Osteoblast (primary cell): ENCODE results near the gene EFCAB8. TPM values are rescaled to one million over a fixed set of nuclear protein-coding genes. Genes with fewer than 3 reads are reported as not detected.

Experiments used
- DNase-seq: peaks from one replicate; pipeline ENCODE4 v3.0.0; 2011; ENCODE audit warnings: low spot score, mixed read lengths; ENCODE audit not compliant: insufficient read length; ENCODE audit errors: missing footprints
- H2AFZ ChIP-seq: 2 replicates; pipeline ENCODE4 v1.6.0; 2011; ENCODE audit warnings: mild to moderate bottlenecking, low read length
- H3K27ac ChIP-seq: 2 replicates; pipeline ENCODE4 v1.5.1; 2011; ENCODE audit warnings: mild to moderate bottlenecking, low read depth, low read length, moderate library complexity
- H3K27me3 ChIP-seq: 2 replicates; pipeline ENCODE4 v1.6.0; 2012; ENCODE audit warnings: mild to moderate bottlenecking, control low read depth, inconsistent platforms, low read length, moderate library complexity; ENCODE audit not compliant: insufficient read depth
- H3K36me3 ChIP-seq: 2 replicates; pipeline ENCODE4 v1.5.1; 2011; ENCODE audit warnings: mild to moderate bottlenecking, low read length, control low read depth, moderate library complexity; ENCODE audit not compliant: insufficient read depth
- H3K4me1 ChIP-seq: 2 replicates; pipeline ENCODE4 v1.5.1; 2011; ENCODE audit warnings: mild to moderate bottlenecking, low read length, control low read depth, moderate library complexity; ENCODE audit not compliant: insufficient read depth
- H3K4me2 ChIP-seq: 2 replicates; pipeline ENCODE4 v1.6.0; 2011; ENCODE audit warnings: mild to moderate bottlenecking, low read length; ENCODE audit not compliant: insufficient read depth
- H3K4me3 ChIP-seq: fragments of 200-600 bp; sonication (generic); 3 replicates; pipeline ENCODE4 v1.5.1; 2012; ENCODE audit warnings: mild to moderate bottlenecking, low read length, inconsistent platforms; ENCODE audit not compliant: insufficient read depth
- H3K79me2 ChIP-seq: 2 replicates; pipeline ENCODE4 v1.6.0; 2012; ENCODE audit warnings: mild to moderate bottlenecking, low read length, control low read depth, inconsistent platforms; ENCODE audit not compliant: insufficient read depth
- H3K9me3 ChIP-seq: 2 replicates; pipeline ENCODE4 v1.5.1; 2011; ENCODE audit warnings: low read depth, low read length, control low read depth
- H4K20me1 ChIP-seq: 2 replicates; pipeline ENCODE4 v1.6.0; 2012; ENCODE audit warnings: mild to moderate bottlenecking, low read length, control low read depth; ENCODE audit not compliant: insufficient read depth
- total RNA-seq: library from RNA; depleted of rRNA; stranded (reverse); fragments of >200 nt; gene quantifications from 2 replicates; pipeline ENCODE4 v1.2.3, GENCODE V29; 2012
- TF ChIP-seq, protein P1 (sequence below): IDR thresholded peaks from 2 replicates; pipeline ENCODE4 v1.5.1; 2011; ENCODE audit warnings: mild to moderate bottlenecking, low read depth, low read length, moderate library complexity; ENCODE audit errors: extremely low read depth

EFCAB8 gene
- total RNA-seq, 1 donor: 1.4 TPM

DNA sequence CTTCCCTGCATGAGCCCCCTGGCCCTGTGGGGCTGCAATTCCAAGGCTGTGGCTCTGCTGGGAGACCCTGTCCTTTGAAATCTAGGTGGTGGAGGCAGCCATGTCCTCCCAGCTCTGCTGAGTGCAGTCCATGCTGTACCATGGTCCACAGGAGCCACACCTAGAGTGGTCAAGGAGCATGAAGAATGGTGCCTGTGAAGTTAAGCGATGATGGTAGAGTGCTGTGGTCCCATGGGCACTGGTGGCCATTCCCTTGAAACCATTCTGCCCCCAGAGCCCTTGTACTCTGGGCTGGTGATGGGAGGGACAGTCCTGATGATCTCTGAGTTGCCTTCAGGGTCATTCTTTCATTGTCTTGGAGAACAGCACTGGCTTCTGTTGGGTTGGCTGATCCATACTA is 55.3 kb downstream of the EFCAB8 start:
- Histone ChIP-seq H3K9me3 (no peaks in the 10 kb centered on the region), H3K36me3 (no peaks in the 10 kb centered on the region), H3K27me3 (no peaks in the 10 kb centered on the region), H3K4me2 (no peak overlapping the region), H4K20me1 (no peaks in the 10 kb centered on the region), H3K79me2 (no peaks in the 10 kb centered on the region), H3K4me3 (no peak overlapping the region), H3K27ac (no peak overlapping the region), H2AFZ (no peak overlapping the region), H3K4me1 (no peaks in the 10 kb centered on the region)
- DNase-seq: no peak
- TF ChIP-seq, protein P1, sequence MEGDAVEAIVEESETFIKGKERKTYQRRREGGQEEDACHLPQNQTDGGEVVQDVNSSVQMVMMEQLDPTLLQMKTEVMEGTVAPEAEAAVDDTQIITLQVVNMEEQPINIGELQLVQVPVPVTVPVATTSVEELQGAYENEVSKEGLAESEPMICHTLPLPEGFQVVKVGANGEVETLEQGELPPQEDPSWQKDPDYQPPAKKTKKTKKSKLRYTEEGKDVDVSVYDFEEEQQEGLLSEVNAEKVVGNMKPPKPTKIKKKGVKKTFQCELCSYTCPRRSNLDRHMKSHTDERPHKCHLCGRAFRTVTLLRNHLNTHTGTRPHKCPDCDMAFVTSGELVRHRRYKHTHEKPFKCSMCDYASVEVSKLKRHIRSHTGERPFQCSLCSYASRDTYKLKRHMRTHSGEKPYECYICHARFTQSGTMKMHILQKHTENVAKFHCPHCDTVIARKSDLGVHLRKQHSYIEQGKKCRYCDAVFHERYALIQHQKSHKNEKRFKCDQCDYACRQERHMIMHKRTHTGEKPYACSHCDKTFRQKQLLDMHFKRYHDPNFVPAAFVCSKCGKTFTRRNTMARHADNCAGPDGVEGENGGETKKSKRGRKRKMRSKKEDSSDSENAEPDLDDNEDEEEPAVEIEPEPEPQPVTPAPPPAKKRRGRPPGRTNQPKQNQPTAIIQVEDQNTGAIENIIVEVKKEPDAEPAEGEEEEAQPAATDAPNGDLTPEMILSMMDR: no peak

DNA sequence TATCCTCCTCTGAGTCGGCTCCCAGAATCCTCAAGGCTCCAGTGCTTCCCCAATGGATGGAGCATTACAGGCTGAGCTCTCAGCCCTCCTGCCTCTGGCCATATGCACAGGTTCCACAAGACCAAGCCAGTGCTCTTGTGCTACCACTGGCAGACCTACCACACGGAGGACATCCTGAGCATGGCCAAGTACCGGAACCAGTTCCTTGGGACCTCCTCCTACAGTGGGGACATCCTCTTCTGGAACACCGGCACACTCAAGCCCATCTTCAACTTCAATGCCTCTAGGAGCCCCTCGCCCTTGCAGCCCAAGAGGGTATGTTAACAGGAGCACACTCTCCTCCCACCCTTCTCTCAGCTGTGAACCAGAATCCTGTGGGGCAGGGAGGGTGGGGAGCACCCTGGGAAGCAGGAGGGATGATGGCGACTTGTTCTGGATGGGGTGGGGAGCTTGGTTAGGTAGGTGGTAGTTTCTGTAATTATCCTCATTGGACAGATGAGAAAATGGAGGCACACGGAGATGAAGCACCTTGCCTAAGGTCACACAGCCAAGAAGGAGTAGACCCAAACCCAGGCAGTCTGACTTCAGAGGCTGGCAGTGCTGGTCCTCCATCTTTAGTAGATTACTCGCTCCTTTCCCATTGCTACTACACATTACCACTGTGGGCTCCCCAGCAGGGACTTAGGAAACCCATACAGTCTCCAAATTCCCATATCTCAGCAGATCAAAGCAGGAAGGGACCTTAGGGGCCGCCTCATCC is 58.6 kb downstream of the EFCAB8 start:
- Histone ChIP-seq H3K9me3 (no peaks in the 10 kb centered on the region), H3K79me2 (no peaks in the 10 kb centered on the region), H3K4me3 (no peak overlapping the region), H3K36me3 (no peaks in the 10 kb centered on the region), H2AFZ (no peak overlapping the region), H3K27me3 (no peaks in the 10 kb centered on the region), H3K4me1 (no peaks in the 10 kb centered on the region), H3K4me2 (no peak overlapping the region), H4K20me1 (no peaks in the 10 kb centered on the region), H3K27ac (no peak overlapping the region)
- TF ChIP-seq, protein P1: no peak
- DNase-seq: peak; percentile 25

DNA sequence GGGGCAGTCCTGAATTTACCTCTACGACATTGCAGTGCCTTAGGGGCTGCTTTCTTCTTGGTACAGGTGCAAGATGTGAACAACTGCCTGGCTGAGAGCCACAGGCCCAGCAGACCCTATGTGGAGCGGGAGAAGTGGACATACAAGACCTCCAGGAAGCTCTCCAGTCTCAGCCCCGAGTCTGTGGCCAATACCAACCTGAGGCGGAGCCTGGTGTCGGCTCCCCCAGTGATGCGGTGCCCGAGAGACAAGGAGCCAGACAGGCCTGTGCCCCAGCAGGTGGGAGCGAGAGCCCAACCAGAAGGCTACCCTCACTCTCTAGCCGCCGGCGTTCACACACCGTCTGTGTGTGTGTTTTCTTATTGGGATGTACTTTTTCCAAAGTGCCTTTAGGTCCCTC is 59.6 kb downstream of the EFCAB8 start:
- DNase-seq: peak; percentile 35
- no peaks in the 10 kb centered on the region for H3K36me3 ChIP-seq
- H3K9me3 ChIP-seq: no peaks in the 10 kb centered on the region
- no peak overlapping the region for H3K4me2 ChIP-seq
- no peaks in the 10 kb centered on the region for H3K27me3 ChIP-seq
- no peak overlapping the region for H2AFZ ChIP-seq
- no peaks in the 10 kb centered on the region for H3K79me2 ChIP-seq
- H3K4me1 ChIP-seq: no peaks in the 10 kb centered on the region
- no peak overlapping the region for H3K27ac ChIP-seq
- no peaks in the 10 kb centered on the region for H4K20me1 ChIP-seq
- TF ChIP-seq, protein P1: no peak
- H3K4me3 ChIP-seq: no peak overlapping the region

DNA sequence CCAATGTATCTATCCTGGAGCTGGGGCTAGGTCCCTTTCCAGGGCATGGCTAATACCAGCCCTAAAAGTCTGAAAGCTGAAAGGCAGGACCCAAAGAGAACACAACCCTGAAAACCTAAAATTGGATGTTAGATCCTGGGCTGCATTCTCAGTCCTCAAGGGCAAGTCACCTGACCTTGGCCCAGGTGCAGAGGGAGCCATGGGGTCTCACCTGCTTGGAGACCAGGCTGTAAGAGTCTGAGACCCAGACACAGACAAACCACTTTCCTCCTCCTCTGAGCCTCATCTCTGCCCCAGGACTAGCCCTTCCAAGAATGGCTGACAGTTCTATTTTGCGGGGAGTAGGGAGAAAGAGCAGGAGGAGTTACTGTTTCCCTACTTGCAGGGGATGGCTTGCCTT is 60.0 kb downstream of the EFCAB8 start:
- no peak overlapping the region for H3K4me3 ChIP-seq
- TF ChIP-seq, protein P1: no peak

More for the DNA sequence above, 60.0 kb downstream of the EFCAB8 start:
- DNase-seq: no peak
- no peaks in the 10 kb centered on the region for H3K36me3 ChIP-seq
- no peak overlapping the region for H3K27ac ChIP-seq
- no peaks in the 10 kb centered on the region for H3K79me2 ChIP-seq
- H3K9me3 ChIP-seq: no peaks in the 10 kb centered on the region
- H3K27me3 ChIP-seq: no peaks in the 10 kb centered on the region
- H4K20me1 ChIP-seq: no peaks in the 10 kb centered on the region
- no peak overlapping the region for H2AFZ ChIP-seq
- H3K4me1 ChIP-seq: no peaks in the 10 kb centered on the region
- H3K4me2 ChIP-seq: no peak overlapping the region
